ENCODE results near the gene CCDC34. TPM values are rescaled to one million over a fixed set of nuclear protein-coding genes. Genes with fewer than 3 reads are reported as not detected.

The CCDC34 gene
- total and polyA plus RNA-seq, 2 of the 8 experiments (the other 6 are each of a cell fraction or from before 2014, with no cell fraction given): 7.7 to 24.3 TPM

- TF ChIP-seq NANOG (IDR thresholded peaks at IDR 0.05; ENCODE audit: insufficient read depth, low read depth, low read length, poor library complexity, severe bottlenecking) (no peak), BACH1 (IDR thresholded peaks at IDR 0.05; ENCODE audit: low read length) (no peak), POLR2A (IDR thresholded peaks at IDR 0.05; ENCODE audit: control extremely low read depth in 1 of 2, low read depth in 2 of 2, low read length in 2 of 2) (no peak)
Observed at GRCh38 chr11:27361649-27362431, 1.2 kb downstream of the CCDC34 start (continued).

All from H1 (cell line).